Amygdala (tissue), 56 donors: ENCODE data around the gene NOTUM.
A peak's percentile ranks its signal among the peaks of the same experiment; 100 is the strongest.
"Not testable (repeated sequence)": the region's sequence is repeated elsewhere in the genome, so short reads cannot be mapped to it uniquely, and the experiment has no call there.

Experiments used
- DNase-seq, 56 donors: peaks; one replicate each; lab custom pipeline; 2025; lab: John Stamatoyannopoulos, UW

Gene NOTUM

GRCh38 chr17:81959362-81960129 lies 1.4 kb downstream of the NOTUM start:
- peak in 29 of 56 donors; percentile 6 to 77 (median 42) for DNase-seq

DNA sequence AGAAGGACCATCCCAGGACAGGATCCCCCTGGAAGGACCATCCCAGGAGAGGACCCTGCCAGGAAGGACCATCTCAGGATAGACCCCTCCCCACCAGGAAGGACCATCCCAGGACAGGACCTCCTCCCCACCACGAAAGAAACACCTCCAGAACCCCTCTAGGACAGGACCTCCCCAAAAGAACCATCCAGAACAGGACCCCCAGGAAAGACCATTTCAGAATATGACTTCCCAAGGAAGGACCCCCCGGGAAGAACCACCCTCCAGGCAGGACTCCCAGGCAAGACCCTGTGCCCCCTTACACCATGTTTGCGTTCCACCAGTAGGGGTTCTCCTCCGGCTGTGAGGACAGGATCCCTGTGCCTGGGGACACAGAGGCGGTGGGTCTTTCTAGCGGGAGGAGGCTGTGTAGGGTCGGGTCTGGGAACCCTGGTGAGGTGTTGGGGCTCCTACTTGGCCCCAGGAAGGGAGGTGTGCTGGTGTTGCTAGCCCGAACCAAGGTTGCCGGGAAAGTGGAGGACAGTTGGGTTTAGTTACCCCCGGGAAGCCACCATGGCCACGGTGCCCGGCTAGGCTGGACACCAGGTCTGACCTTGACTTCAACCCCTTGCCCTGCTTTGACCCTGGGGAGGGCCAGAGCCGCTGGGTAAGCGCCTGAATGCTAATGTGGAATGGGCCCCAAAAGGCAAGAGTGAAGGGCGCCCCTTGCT lies 2.2 kb downstream of the NOTUM start:
- DNase-seq = no peak

GRCh38 chr17:81957691-81958432 lies 3.1 kb downstream of the NOTUM start:
- no peak for DNase-seq

DNA sequence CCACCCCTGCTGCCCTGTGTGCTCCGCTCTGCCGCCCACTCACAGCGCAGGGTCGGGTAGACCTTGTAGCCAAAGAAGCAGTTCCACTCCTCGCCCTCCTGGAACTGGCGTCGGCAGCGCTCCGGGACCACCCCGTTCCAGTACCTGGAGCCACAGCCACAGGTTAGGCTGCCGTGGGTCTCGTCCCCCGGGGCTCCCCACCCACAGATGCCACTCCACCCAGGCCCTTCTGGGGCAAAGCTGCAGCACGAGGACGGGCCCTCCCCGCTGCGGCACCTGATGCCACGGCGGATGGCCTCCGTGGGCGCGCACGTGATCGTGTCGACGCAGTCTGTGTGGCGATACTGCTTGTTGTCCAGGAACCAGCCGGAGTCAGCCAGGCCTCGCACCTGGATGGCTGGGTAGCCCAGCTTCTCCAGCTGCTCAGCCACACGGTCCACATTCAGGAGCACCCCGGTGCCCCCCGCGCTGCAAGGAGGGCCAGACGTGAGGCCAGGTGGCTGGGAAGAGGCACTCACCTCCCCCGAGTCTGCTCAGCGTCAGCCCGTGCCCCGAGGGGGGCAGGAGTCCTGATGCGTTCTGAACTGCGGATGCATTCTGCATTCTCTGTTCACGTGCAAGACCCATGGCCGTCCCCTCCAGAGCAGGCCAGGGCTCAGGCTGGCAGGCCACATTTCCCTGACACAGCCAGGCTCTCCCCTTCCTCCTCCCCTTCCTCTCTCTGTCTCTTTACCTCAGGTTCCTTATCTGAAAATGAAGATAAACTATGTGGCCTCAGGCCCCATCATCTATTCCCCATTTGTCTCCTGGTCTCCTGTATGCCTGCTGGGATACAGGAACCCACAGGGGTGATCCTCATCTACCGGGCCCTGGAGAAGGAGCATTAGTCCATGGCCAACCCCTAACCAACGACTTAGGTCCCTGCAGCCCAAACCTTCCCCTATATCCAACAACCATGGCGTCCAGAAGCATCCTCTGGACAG lies 4.1 kb downstream of the NOTUM start:
- DNase-seq = no peak

DNA sequence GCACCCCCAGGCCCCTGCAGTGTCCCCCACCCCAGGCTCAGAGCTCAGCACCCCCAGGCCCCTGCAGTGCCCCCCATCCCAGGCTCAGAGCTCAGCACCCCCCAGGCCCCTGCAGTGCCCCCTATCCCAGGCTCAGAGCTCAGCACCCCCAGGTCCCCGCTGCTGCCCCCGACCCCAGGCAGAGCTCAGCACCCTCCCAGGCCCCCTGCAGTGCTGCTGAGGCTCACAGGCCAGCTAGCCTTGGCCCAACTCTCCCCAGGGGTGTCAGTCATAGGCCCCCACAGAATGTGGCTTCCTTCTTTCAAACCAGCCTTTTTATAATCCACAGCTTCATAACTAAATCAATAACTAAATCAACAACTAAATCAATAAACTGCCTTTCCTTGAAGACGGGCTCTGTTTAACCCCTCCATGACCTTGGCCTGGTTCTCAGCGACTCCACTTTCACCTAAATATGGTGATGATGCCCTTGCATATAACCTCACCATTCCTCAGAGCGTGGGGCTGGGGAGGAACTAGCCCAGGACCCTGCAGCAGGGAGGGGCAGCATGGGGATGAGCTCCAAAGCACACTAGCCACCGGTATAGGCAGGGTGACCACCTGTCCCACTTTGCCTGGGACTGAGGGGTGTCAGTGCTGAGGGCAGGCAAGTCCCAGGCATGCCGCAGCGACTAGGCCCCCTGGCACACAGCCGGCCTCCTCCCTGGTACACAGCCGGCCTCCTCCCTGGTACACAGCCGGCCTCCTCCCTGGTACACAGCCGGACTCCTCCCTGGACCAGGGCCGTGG lies 5.0 kb downstream of the NOTUM start:
- no peak for DNase-seq

- DNase-seq = no peak
Measured at GRCh38 chr17:81955058-81955681, 5.8 kb downstream of the NOTUM start.

DNA sequence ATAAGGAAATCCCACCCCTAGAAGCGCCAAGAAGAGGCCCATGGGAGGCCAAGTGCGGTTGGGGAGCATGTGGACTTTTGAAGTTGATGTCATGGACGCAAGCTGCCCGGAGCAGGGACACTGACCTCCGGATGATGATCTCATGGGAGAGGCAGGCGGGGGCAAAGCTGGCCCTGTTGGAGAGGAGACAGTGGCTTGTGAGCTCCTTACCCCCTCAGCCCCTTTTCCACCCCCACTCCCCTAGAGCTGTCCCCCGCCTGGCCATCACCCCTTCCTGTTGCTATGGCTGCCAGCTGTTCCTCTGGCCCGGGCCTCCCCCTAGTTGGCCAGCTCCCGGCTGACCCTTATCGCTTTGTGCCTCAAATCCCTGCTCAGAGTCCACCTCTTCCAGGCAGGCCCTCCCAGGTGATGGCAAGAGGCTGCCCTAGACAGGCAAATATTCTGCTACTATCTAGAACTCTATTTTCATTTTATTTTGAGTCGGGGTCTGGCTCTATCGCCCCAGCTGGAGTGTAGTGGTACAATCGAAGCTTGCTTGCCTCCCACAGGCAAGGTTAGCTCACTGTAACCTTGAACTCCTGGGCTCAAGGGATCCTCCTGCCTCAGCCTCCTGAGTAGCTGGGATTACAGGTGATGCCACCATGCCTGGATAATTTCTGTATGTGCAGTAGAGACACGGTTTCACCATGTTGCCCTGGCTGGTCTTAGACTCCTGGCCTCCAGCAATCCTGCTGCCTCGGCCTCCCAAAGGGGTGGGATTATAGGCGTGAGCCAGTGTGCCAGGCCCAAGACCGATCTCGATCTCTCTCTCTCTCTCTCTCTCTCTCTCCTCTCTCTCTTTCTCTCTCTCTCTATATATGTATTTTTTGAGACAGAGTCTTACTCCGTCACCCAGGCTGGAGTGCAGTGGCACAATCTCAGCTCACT lies 6.6 kb downstream of the NOTUM start:
- DNase-seq = no peak

GRCh38 chr17:81953443-81953842 lies 7.5 kb downstream of the NOTUM start:
- DNase-seq = not testable (repeated sequence)

GRCh38 chr17:81952792-81953228 lies 8.2 kb downstream of the NOTUM start:
- DNase-seq = no peak

GRCh38 chr17:81951785-81952684 lies 9.0 kb downstream of the NOTUM start:
- DNase-seq = no peak

GRCh38 chr17:81950501-81950900 lies 10.5 kb downstream of the NOTUM start:
- no peak for DNase-seq

GRCh38 chr17:81948635-81949378 lies 12.2 kb downstream of the NOTUM start:
- DNase-seq = no peak

- no peak for DNase-seq
Measured at GRCh38 chr17:81947189-81947588, 13.8 kb downstream of the NOTUM start, which contains the start of gene MYADML2. MYADML2 (minus strand) TSS chr17:81947233; CDS start chr17:81941741, 5,492 bp downstream.

GRCh38 chr17:81944858-81945257 lies 16.1 kb downstream of the NOTUM start:
- DNase-seq = no peak

DNA sequence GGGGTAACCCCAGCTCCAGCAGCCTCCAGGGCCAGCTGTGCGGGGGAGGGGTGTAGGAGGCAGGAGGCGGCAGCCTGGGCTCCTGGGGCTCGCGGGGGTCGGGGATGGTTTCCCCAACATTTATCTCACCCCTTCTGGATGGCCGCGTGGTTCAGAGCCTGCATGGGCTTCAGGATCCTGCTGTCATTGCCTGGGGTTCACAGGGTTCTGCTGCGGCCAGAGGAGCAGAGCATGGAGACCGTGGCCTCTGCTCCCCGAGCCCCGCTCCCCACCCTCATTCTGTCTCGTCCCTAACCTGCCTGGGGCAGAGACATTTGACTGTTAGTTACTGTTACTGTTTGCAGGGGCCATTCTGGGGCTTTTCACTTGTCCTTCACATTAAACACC lies 18.8 kb downstream of the NOTUM start:
- DNase-seq = no peak
